ENCODE data around the gene RUNDC1. TPM values are rescaled to one million over a fixed set of nuclear protein-coding genes. Genes with fewer than 3 reads are reported as not detected.

The RUNDC1 gene
- polyA plus RNA-seq, 1 donor: 8.1 TPM

- DNase-seq (ENCODE audit: low read depth): no peak
These were observed 38.6 kb downstream of the RUNDC1 start for GRCh38 chr17:43018932-43019331.

- DNase-seq (ENCODE audit: low read depth): no peak
These were observed 39.1 kb downstream of the RUNDC1 start for GRCh38 chr17:43019418-43019817.

DNA sequence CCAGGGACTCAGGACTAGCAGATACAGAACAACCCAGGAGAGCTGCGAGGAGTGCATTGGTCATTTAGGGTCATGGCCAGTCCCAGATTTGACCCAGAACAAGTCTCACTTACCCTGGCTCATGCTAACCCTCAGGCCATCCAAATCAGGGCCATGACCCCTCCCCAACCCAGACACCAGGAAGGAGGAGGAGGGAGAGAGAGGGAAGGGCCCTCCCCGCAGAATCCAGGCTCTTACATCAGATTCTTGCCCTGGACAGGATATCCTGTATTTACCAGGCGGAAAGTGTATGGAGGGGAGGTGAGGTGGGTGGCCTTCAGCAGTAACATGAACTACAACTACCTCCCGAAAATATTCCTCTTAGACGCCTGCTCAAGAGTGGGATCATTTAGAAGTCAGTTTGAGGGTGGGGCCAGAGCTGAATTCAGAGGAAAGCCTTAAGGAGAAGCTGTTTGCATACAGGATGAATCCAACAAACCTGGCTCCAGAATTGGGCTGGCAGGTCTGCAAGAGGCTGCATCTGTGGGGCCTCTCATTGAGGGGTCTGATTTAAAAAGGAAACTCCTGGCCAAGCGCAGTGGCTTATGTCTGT lies 39.8 kb downstream of the RUNDC1 start:
- no peak for DNase-seq (ENCODE audit: low read depth)

DNA sequence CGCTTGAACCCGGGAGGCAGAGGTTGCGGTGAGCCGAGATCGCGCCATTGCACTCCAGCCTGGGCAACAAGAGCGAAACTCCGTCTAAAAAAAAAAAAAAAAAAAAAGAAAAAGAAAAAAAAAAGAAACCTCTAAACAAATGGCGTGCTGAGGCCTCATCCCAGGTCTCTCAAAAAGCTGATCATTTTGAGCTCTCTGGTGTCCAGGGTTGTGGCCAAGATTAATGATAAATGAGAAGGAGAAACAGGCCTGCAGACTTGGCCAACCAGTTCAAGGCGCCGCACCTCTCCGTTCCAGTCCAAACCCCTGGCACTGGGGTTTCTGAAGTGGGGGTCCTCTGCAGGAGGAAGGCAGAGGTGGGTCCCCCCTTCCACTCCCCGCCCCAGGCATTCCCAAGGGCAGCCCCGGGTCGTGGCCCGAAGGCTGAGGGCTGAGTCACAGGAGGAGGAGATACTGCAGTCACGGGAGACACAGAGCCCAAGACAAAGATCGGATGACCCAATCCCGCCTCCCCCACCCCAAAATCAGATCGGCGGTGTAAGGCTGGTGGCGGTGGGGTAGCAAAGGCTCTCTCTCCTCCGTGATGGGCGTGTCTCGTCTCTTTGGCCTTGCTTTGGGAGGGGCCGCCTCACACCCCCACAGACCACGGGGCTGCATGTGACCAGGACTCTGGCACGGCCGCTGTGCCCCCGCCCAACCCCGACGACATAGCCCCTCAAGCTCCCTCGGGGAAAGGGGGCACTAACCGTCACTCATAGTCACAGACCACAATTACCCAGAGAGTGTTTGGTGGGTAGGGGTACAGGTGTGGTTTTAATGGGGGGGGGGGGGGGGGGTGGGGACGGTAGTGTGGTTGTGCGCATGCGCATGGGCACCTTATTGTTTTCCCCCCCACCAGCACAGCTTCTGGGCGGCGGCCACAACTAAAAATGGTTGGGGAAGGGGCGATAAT lies 40.7 kb downstream of the RUNDC1 start:
- DNase-seq (ENCODE audit: low read depth): no peak

GRCh38 chr17:43021741-43022512 lies 41.6 kb downstream of the RUNDC1 start, which contains the start of gene VAT1:
VAT1 (minus strand) TSS chr17:43022385; CDS start chr17:43022322, 63 bp downstream.
- no peak for DNase-seq (ENCODE audit: low read depth)

- DNase-seq (ENCODE audit: low read depth): peak; percentile 85
These were observed 44.3 kb downstream of the RUNDC1 start, which contains the start of gene RND2 for GRCh38 chr17:43024407-43025289. RND2 (plus strand) TSS chr17:43025231; CDS start chr17:43025348, 117 bp downstream.

DNA sequence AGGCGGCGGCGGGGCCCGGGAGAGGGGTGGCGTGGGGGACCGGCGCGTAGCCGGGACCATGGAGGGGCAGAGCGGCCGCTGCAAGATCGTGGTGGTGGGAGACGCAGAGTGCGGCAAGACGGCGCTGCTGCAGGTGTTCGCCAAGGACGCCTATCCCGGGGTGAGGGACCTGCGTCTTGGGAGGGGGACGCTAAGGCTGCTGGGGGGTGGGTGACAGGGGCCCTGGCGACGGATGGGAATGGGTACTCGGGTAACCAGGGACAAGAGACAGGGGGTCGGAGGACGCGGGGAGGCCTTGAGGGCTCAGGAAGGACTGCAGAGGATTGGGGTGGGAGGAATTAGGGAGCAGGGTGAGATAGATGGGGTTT lies 44.9 kb downstream of the RUNDC1 start:
- DNase-seq (ENCODE audit: low read depth): no peak

- no peak for DNase-seq (ENCODE audit: low read depth)
These were observed 45.6 kb downstream of the RUNDC1 start for GRCh38 chr17:43025766-43026537.

DNA sequence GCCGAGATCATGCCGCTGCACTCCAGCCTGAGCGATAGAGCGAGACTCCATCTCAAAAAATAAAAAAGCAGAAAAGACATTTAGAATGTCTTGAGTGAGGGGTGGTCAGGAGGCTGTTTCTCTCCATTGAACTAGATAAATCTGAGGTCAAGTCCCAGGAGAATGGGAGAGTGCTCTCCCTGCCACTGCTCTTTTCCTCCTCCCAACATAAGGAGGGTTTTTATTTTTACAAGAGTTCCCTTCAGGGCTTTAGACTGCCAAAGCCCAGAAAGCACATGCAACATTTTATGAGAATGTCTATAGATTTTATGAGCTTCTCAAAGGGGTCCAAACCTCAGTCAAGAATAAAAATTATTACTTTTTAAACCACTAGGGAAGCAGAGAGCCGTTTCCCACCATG lies 46.2 kb downstream of the RUNDC1 start:
- no peak for DNase-seq (ENCODE audit: low read depth)

DNA sequence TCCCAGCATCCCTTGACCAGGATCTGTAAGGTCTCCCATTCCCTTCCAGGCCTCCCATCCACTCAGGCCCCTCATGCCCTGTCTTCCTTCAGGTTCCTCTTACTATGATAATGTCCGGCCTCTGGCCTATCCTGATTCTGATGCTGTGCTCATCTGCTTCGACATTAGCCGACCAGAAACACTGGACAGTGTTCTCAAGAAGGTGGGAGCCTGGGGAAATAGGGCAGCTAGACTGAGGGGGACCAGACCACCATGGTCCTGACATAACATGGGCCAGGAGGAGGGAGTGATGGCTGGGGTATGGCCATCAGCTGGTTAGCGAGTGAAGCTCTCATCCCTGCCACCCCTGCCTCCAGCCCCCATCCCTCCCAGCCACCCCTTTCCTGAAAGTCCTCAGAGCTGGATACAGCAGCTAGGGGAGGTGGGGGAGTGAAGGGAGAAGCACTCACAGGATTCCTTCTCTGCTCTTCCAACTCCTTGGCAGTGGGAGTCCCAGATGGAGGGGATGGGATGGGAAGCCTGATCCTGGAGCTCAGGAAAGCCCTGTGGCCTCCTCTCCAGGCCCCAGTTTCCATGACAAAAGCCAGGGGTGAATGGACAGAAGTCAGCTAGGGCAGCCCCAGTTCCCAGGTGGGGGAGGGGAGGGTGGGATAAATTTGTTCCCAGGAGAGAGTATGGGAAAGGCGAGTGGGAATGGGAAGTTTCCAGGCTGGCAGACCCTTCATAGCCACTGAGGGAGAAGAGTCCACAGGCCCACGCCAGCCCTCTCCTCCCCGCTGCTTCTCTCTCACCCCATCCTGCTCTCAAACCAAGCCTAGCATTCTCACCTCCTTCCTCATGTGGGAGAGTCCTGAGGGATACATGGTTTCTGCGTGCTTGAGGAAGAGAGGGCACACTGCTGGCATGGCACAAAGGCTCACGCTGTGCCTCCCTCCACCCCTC lies 47.0 kb downstream of the RUNDC1 start:
- no peak for DNase-seq (ENCODE audit: low read depth)

- DNase-seq (ENCODE audit: low read depth): no peak
These were observed 48.0 kb downstream of the RUNDC1 start for GRCh38 chr17:43028221-43028861.

- no peak for DNase-seq (ENCODE audit: low read depth)
These were observed 49.9 kb downstream of the RUNDC1 start for GRCh38 chr17:43030137-43030767.

- no peak for DNase-seq (ENCODE audit: low read depth)
These were observed 51.3 kb downstream of the RUNDC1 start for GRCh38 chr17:43031666-43032065.

- no peak for DNase-seq (ENCODE audit: low read depth)
These were observed 53.9 kb downstream of the RUNDC1 start for GRCh38 chr17:43033948-43034881.

- no peak for DNase-seq (ENCODE audit: low read depth)
These were observed 54.5 kb downstream of the RUNDC1 start for GRCh38 chr17:43034894-43035293.

- DNase-seq (ENCODE audit: low read depth): no peak
These were observed 59.3 kb downstream of the RUNDC1 start for GRCh38 chr17:43039646-43040045.

DNA sequence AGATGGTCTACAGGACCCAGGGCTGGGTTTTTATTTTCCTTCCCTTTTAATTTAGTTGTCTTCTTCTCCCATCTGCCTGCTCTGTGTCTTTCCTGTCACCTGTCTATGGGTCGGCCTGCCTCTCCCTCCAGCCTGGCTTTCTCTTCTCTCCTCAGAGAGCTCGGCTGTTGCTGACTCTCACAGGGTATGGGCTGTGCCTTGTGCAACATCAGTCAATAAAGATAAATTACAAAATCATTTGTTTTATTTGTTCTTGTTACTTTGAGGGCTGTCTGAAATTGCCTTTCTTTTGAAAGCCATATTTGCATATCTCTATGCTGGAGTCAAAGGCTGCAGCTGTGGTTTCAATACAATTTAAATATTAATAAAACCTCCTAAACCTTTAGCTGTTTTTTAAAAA lies 60.3 kb downstream of the RUNDC1 start:
- no peak for DNase-seq (ENCODE audit: low read depth)

Data from forelimb muscle (tissue), 1 donor.